Dedifferentiated amniotic fluid mesenchymal stem cell (primary cell): Measurements from ENCODE around the gene TRIM17.

Source experiments
- DNase-seq: peaks from one replicate; pipeline ENCODE4 v3.0.0-alpha.2; 2016; ENCODE audit errors: extremely low spot score

TRIM17 gene

GRCh38 chr1:228378873-228379460 lies 37.7 kb downstream of the TRIM17 start:
- DNase-seq: no peak

GRCh38 chr1:228378090-228378872 lies 38.4 kb downstream of the TRIM17 start:
- peak; percentile 44 for DNase-seq

- no peak for DNase-seq
These were observed 39.0 kb downstream of the TRIM17 start for GRCh38 chr1:228377664-228378089.

- no peak for DNase-seq
These were observed 39.7 kb downstream of the TRIM17 start for GRCh38 chr1:228376651-228377631.

GRCh38 chr1:228376262-228376628 lies 40.4 kb downstream of the TRIM17 start:
- no peak for DNase-seq

- DNase-seq: no peak
These were observed 40.9 kb downstream of the TRIM17 start for GRCh38 chr1:228375578-228376261.

GRCh38 chr1:228374711-228375577 lies 41.7 kb downstream of the TRIM17 start:
- no peak for DNase-seq

- DNase-seq: no peak
These were observed 42.7 kb downstream of the TRIM17 start for GRCh38 chr1:228373681-228374571.

- no peak for DNase-seq
These were observed 43.5 kb downstream of the TRIM17 start for GRCh38 chr1:228373004-228373680.

- DNase-seq: no peak
These were observed 44.3 kb downstream of the TRIM17 start for GRCh38 chr1:228372183-228373003.

GRCh38 chr1:228371741-228372182 lies 44.9 kb downstream of the TRIM17 start:
- DNase-seq: no peak

GRCh38 chr1:228370941-228371740 lies 45.5 kb downstream of the TRIM17 start:
- DNase-seq: no peak

- no peak for DNase-seq
These were observed 46.2 kb downstream of the TRIM17 start for GRCh38 chr1:228370439-228370940.

- no peak for DNase-seq
These were observed 46.8 kb downstream of the TRIM17 start for GRCh38 chr1:228369608-228370438.

- DNase-seq: no peak
These were observed 47.7 kb downstream of the TRIM17 start for GRCh38 chr1:228368801-228369607.
